Naive thymus-derived CD8-positive, alpha-beta T cell (primary cell): ENCODE results near the gene GREB1L. TPM values are rescaled to one million over a fixed set of nuclear protein-coding genes. Genes with fewer than 3 reads are reported as not detected.

ENCODE experiments used
- ATAC-seq, 2 donors: fragments of 150-1000 bp; cut with Tn5 transposase in 1 of 2; sonication (Bioruptor Pico), chemical (Tn5 transposase) in 1 of 2; 1 replicate in 1 of 2; 2 replicates in 1 of 2; pipeline ENCODE4 v1.10.0; 2021; ENCODE audit warnings: mild to moderate bottlenecking in 2 of 2, moderate library complexity in 2 of 2
- POLR2A ChIA-PET: fragments of 350-600 bp; sonication (Branson Sonifier 250); formaldehyde crosslinking; loops from one replicate; lab custom pipeline; 2021; ENCODE audit warnings: antibody characterized with exemption; lab: Charles Lee
- DNase-seq, 10 donors: peaks; one replicate each; pipeline versions ENCODE4 v3.0.0 to v3.0.0-alpha.2; 2020 to 2022
- H3K27ac Mint-ChIP-seq, 10 donors: one replicate each; pipeline ENCODE4 v1.8.0; 2020 to 2022; ENCODE audit warnings: mild to moderate bottlenecking in 10 of 10, mixed read lengths in 10 of 10, moderate library complexity in 4 of 10, inconsistent platforms in 1 of 10
- H3K27me3 Mint-ChIP-seq, 5 donors: one replicate each; pipeline ENCODE4 v1.8.0; 2021 to 2022; ENCODE audit warnings: mixed read lengths in 5 of 5
- H3K36me3 Mint-ChIP-seq, 3 donors: one replicate each; pipeline ENCODE4 v1.8.0; 2020 to 2022; ENCODE audit warnings: mixed read lengths in 3 of 3, mild to moderate bottlenecking in 2 of 3, inconsistent platforms in 1 of 3
- H3K4me1 Mint-ChIP-seq, 4 donors: one replicate each; pipeline ENCODE4 v1.8.0; 2021 to 2022; ENCODE audit warnings: mixed read lengths in 4 of 4
- H3K4me3 Mint-ChIP-seq, 10 donors: one replicate each; pipeline ENCODE4 v1.8.0; 2020 to 2022; ENCODE audit warnings: mild to moderate bottlenecking in 10 of 10, mixed read lengths in 10 of 10, moderate library complexity in 6 of 10, inconsistent platforms in 1 of 10
- H3K9me3 Mint-ChIP-seq, 9 donors: one replicate each; pipeline ENCODE4 v1.8.0; 2020 to 2022; ENCODE audit warnings: mixed read lengths in 9 of 9, mild to moderate bottlenecking in 3 of 9, inconsistent platforms in 1 of 9, moderate library complexity in 1 of 9
- polyA plus RNA-seq, 3 donors: library from polyadenylated mRNA; unstranded; fragments of 300-500 nt; fragmentation: Illumina TruSeq; gene quantifications; one replicate each; pipeline ENCODE4 v1.2.3, GENCODE V29; 2021
- total RNA-seq, 8 experiments: library from RNA in 2 of 8; stranded (reverse) in 2 of 8; gene quantifications; one replicate each; pipeline ENCODE4 v1.2.3 and lab custom pipeline; 2021 to 2026

The GREB1L gene
- total and polyA plus RNA-seq, 5 experiments from 2014 or later = 0.07 to 0.09 TPM; not detected in 3

DNA sequence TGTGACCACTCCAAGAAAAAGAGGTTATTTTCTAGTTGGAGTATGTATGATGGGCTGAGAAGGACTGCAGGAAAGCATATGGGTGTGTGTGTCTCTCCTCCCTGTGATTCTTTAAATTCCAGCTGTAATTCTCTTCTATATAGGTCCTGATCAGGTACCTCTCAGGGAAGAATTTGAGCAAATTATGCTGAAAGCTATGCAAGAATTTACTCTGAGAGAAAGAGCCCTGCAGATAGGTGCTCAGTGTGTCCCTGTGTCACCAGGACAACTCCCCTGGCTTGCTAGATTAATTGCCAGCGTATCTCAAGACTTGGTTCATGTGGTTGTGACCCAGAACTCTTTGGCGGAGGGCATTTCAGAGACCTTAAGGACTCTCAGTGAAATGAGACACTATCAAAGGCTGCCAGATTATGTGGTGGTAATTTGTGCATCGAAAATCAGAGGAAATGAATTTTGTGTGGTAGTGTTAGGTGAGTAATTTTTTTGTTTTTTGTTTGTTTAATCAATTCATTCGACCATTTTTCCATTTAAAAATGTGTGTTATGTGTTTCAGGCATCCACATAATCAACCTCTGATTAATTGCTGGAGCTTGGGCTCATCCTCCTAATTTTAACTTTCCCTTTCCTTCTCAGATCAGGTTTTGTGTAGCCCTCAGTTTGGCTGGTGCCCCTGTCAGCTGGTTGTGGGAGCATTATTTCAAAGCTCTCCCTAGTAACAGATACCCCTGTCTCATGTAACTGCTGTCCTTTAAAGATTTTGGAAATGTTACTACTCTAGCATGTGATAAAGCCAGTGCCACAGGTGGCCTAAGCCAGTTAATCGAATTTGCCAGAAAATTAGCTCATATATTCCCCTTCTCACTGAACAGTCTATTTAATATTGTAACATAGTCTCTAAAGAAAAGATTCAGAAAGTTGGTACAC, 207.6 kb downstream of the GREB1L start:
- Mint-ChIP-seq H3K4me1 (no peaks in the 10 kb centered on the region), H3K36me3 (no peaks in the 10 kb centered on the region), H3K9me3 (no peaks in the 10 kb centered on the region), H3K27ac (no peak overlapping the region), H3K27me3 (peaks cover under 1 to 15% (median 7%) of the 10 kb centered on the region in 5 donors), H3K4me3 (no peak overlapping the region)
- no peak for DNase-seq
- no peak for ATAC-seq
- POLR2A ChIA-PET = no interaction called here

DNA sequence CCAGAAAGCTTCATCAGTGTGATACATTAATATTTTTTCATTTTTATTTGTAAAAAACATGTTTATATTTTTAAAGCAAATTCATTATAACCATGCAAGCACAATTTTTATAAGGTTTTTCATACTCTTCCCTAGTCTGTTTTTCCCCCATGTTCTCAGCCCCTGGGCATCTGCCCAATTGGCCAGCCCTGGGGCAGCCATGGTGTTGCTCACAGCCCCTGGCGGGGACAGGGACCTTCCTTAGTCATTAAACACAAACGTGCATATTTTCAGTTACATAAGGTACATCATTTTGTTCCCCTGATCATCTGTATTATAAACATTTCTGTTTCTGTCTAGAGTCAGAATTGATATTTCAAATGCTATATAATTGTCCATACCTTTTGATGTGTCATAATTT, 208.5 kb downstream of the GREB1L start:
- no peak overlapping the region for H3K4me3 Mint-ChIP-seq
- H3K27me3 Mint-ChIP-seq = peaks cover 0 to 10% (median 6%) of the 10 kb centered on the region in 5 donors
- H3K4me1 Mint-ChIP-seq = no peaks in the 10 kb centered on the region
- no peak for DNase-seq
- H3K36me3 Mint-ChIP-seq = no peaks in the 10 kb centered on the region
- POLR2A ChIA-PET = no interaction called here
- no peak for ATAC-seq
- H3K27ac Mint-ChIP-seq = no peak overlapping the region
- no peaks in the 10 kb centered on the region for H3K9me3 Mint-ChIP-seq

DNA sequence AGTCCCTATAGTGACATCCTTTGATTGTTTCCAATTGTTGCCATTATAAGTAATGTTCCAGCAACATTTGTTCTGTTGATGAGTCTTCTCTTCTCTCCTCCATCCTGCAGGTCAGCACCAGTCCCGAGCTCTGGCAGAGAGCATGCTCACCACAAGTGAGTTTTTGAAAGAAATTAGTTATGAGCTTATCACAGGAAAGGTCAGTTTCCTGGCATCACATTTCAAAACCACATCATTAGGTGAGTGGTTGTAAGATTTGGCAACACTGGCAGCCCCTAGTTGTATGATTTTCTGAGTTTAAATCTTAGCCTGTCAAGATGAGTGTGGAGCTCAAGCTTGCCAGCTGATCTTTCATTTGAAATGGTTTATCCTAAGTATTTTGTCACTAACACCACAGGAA, 208.9 kb downstream of the GREB1L start:
- H3K4me1 Mint-ChIP-seq = no peaks in the 10 kb centered on the region

GRCh38 chr18:21451851-21452250, 209.8 kb downstream of the GREB1L start:
- Mint-ChIP-seq H3K4me3 (no peak overlapping the region), H3K4me1 (no peaks in the 10 kb centered on the region), H3K27me3 (peaks cover 0 to 10% (median 6%) of the 10 kb centered on the region in 5 donors), H3K9me3 (no peaks in the 10 kb centered on the region), H3K27ac (no peak overlapping the region), H3K36me3 (no peaks in the 10 kb centered on the region)
- ATAC-seq (no peak), DNase-seq (no peak)
- POLR2A ChIA-PET = no interaction called here

More for the DNA sequence above, 208.9 kb downstream of the GREB1L start:
- DNase-seq (no peak), ATAC-seq (no peak)
- Mint-ChIP-seq H3K4me3 (no peak overlapping the region), H3K27me3 (peaks cover 0 to 10% (median 6%) of the 10 kb centered on the region in 5 donors), H3K9me3 (no peaks in the 10 kb centered on the region), H3K36me3 (no peaks in the 10 kb centered on the region), H3K27ac (no peak overlapping the region)
- POLR2A ChIA-PET = no interaction called here

DNA sequence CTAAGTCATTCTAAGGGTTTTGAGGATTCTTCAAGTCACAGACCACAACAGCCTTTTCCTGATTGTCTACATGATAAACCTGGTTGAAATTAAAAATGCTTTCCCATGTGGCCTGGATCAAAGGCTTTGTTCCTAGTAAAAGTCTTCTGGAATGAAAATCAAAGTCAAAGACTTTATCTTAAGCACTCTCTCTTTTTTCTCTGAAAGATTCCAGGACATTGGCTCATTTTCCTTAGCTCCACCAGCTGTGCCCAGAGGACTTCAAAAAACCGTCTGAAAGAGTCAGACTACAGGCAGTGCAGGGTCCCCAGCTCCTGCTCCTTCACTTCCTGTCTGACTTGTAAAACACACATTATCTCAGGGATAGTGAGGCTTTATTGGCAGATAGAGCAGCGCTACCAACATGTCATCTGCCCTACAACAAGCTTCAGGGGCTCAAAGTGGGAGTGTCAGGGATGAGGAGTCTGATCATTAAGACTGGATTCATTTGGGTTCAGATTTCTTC, 210.3 kb downstream of the GREB1L start:
- no peaks in the 10 kb centered on the region for H3K4me1 Mint-ChIP-seq
- H3K4me3 Mint-ChIP-seq = no peak overlapping the region
- no peak for ATAC-seq
- H3K36me3 Mint-ChIP-seq = no peaks in the 10 kb centered on the region
- peaks cover 0 to 10% (median 6%) of the 10 kb centered on the region in 5 donors for H3K27me3 Mint-ChIP-seq
- DNase-seq = no peak
- no peaks in the 10 kb centered on the region for H3K9me3 Mint-ChIP-seq
- no peak overlapping the region for H3K27ac Mint-ChIP-seq
- POLR2A ChIA-PET = no interaction called here

GRCh38 chr18:21452796-21453510, 210.9 kb downstream of the GREB1L start:
- H3K27ac Mint-ChIP-seq = no peak overlapping the region
- H3K4me3 Mint-ChIP-seq = no peak overlapping the region
- POLR2A ChIA-PET = no interaction called here

GRCh38 chr18:21453511-21453901, 211.5 kb downstream of the GREB1L start:
- Mint-ChIP-seq H3K4me3 (no peak overlapping the region), H3K36me3 (no peaks in the 10 kb centered on the region), H3K27ac (no peak overlapping the region), H3K9me3 (no peaks in the 10 kb centered on the region), H3K4me1 (no peaks in the 10 kb centered on the region), H3K27me3 (peaks cover 0 to 10% (median 6%) of the 10 kb centered on the region in 5 donors)
- no peak for DNase-seq
- POLR2A ChIA-PET = no interaction called here
- ATAC-seq = no peak

More at GRCh38 chr18:21452796-21453510, 210.9 kb downstream of the GREB1L start:
- no peaks in the 10 kb centered on the region for H3K9me3 Mint-ChIP-seq
- DNase-seq = no peak
- no peak for ATAC-seq
- H3K27me3 Mint-ChIP-seq = peaks cover 0 to 10% (median 6%) of the 10 kb centered on the region in 5 donors
- H3K4me1 Mint-ChIP-seq = no peaks in the 10 kb centered on the region
- no peaks in the 10 kb centered on the region for H3K36me3 Mint-ChIP-seq

DNA sequence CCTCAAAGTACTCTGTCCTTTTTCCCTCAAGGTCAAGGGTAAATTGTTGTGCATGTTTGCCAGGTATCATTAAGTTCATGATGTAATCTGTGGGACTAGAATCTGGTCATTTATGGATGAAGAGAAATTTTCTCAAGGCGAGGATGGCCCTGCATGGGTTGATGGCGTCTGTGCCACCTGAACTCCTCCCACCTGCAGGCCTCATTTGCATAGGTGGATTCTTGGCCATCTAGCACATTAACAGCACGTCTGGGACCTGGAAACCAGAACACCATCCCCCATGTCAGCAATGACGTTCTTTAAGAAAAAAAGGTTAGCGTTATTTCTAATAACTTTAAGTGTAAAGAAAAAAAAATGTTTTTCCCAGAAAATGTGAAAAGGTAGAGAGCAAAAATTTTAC, 212.7 kb downstream of the GREB1L start:
- Mint-ChIP-seq H3K9me3 (no peaks in the 10 kb centered on the region), H3K4me1 (no peaks in the 10 kb centered on the region), H3K36me3 (no peaks in the 10 kb centered on the region), H3K27ac (no peak overlapping the region), H3K27me3 (peaks cover 0 to 13% (median 6%) of the 10 kb centered on the region in 5 donors), H3K4me3 (no peak overlapping the region)
- no peak for ATAC-seq
- no peak for DNase-seq
- POLR2A ChIA-PET = no interaction called here

GRCh38 chr18:21456428-21457178, 214.6 kb downstream of the GREB1L start:
- peaks cover 0 to 2% (median 0%) of the 10 kb centered on the region in 3 donors for H3K36me3 Mint-ChIP-seq
- H3K4me1 Mint-ChIP-seq = peaks cover 0 to 2% (median 0%) of the 10 kb centered on the region in 4 donors
- POLR2A ChIA-PET = no interaction called here
- no peaks in the 10 kb centered on the region for H3K9me3 Mint-ChIP-seq
- H3K4me3 Mint-ChIP-seq = no peak overlapping the region
- ATAC-seq (no peak), DNase-seq (no peak)
- H3K27me3 Mint-ChIP-seq = peaks cover 4 to 19% (median 14%) of the 10 kb centered on the region in 5 donors
- H3K27ac Mint-ChIP-seq = no peak overlapping the region

DNA sequence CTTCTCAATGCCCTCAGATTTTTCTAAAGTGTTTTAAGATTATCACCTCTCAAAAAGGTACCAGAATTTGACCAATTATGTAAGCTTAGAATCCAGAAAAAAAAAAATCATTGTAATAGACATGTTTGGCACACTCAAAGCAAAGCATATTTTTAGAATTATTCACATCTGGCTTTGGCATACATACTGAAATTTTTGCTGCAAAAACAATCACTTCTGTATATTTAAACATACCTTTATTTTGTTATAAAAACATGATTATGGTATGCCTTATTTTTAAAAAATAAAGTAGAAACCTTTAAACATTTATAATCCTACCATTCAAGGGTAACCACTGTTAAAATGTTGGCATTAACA, 215.1 kb downstream of the GREB1L start:
- Mint-ChIP-seq H3K9me3 (no peaks in the 10 kb centered on the region), H3K27ac (no peak overlapping the region), H3K4me3 (no peak overlapping the region), H3K4me1 (peaks cover 0 to 2% (median 0%) of the 10 kb centered on the region in 4 donors), H3K36me3 (peaks cover 0 to 2% (median 0%) of the 10 kb centered on the region in 3 donors), H3K27me3 (peaks cover 3 to 20% (median 15%) of the 10 kb centered on the region in 5 donors)
- ATAC-seq (no peak), DNase-seq (no peak)
- POLR2A ChIA-PET = no interaction called here

DNA sequence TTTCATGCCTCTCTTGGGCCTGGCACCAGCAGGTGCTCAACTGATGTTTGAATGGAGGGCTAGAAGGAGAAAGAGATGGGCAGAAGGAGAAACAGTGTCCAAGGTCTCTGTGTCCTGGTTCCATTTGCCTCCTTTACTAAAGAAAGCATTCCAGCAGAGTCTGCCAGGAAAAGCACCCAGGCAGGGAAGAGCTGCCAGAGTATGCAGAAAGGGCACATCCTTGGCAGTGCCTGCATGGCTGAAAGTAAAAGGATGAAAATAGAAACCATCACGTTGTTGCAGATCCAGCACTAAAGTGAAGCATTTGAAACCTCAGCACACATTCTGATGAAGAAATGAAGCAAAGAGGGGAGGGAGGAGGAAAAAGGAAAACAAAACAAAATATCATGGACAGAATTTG, 216.3 kb downstream of the GREB1L start:
- no peak overlapping the region for H3K27ac Mint-ChIP-seq
- no peak for ATAC-seq
- POLR2A ChIA-PET = no interaction called here
- DNase-seq = no peak
- peaks cover 0 to 2% (median 0%) of the 10 kb centered on the region in 3 donors for H3K36me3 Mint-ChIP-seq
- H3K4me3 Mint-ChIP-seq = no peak overlapping the region
- H3K27me3 Mint-ChIP-seq = peaks cover 5 to 16% (median 12%) of the 10 kb centered on the region in 5 donors
- H3K4me1 Mint-ChIP-seq = peaks cover 0 to 2% (median 0%) of the 10 kb centered on the region in 4 donors
- H3K9me3 Mint-ChIP-seq = no peaks in the 10 kb centered on the region

- Mint-ChIP-seq H3K27me3 (peaks cover 5 to 20% (median 15%) of the 10 kb centered on the region in 5 donors), H3K36me3 (peaks cover 0 to 2% (median 0%) of the 10 kb centered on the region in 3 donors), H3K4me1 (peaks cover 0 to 2% (median 0%) of the 10 kb centered on the region in 4 donors), H3K9me3 (no peaks in the 10 kb centered on the region), H3K4me3 (no peak overlapping the region), H3K27ac (peak overlapping the region in 1 of 10 donors; percentile 42)
- DNase-seq = no peak
- POLR2A ChIA-PET = no interaction called here
- ATAC-seq = no peak
Measured at GRCh38 chr18:21458788-21459187, 216.8 kb downstream of the GREB1L start.
